OCI-LY7 (cell line): ENCODE data around the gene PABPN1L. TPM values are rescaled to one million over a fixed set of nuclear protein-coding genes. Genes with fewer than 3 reads are reported as not detected.

Source experiments
- BruUV-seq: library from RNA; stranded (reverse); fragments of 400-500 nt; replicated peaks from 2 replicates; lab custom pipeline; 2021; lab: Mats Ljungman, UMichigan
- CTCF ChIA-PET: fragments of 300-600 bp; sonication (Branson Sonifier 250); formaldehyde crosslinking; loops from one replicate; lab custom pipeline; 2022; ENCODE audit warnings: antibody characterized with exemption; ENCODE audit not compliant: unreplicated experiment; lab: Charles Lee
- POLR2A ChIA-PET: fragments of 300-600 bp; sonication (Branson Sonifier 250); formaldehyde crosslinking; loops from one replicate; lab custom pipeline; 2022; ENCODE audit warnings: antibody characterized with exemption; lab: Charles Lee
- DNase-seq: peaks from one replicate; pipeline ENCODE4 v3.0.0-alpha.2; 2015; ENCODE audit warnings: low spot score
- H2AFZ ChIP-seq: fragments of 200-600 bp; sonication (generic), shearing (Covaris generic); 2 replicates; pipeline ENCODE4 v1.6.1; 2014; ENCODE audit warnings: mild to moderate bottlenecking, antibody characterized with exemption, low read length, moderate library complexity
- H3K27ac ChIP-seq: fragments of 200-600 bp; sonication (generic); 2 replicates; pipeline ENCODE4 v1.5.1; 2014; ENCODE audit warnings: mixed run types, low read depth, mild to moderate bottlenecking, moderate library complexity, low read length, inconsistent platforms; ENCODE audit not compliant: poor library complexity, severe bottlenecking
- H3K36me3 ChIP-seq: fragments of 200-600 bp; sonication (generic); 2 replicates; pipeline ENCODE4 v1.6.1; 2014; ENCODE audit warnings: mild to moderate bottlenecking, antibody characterized with exemption, low read length, moderate library complexity, mixed read lengths; ENCODE audit not compliant: insufficient read depth
- H3K4me1 ChIP-seq: fragments of 200-600 bp; sonication (generic); 2 replicates; pipeline ENCODE4 v1.5.1; 2014; ENCODE audit warnings: mild to moderate bottlenecking, low read length; ENCODE audit not compliant: insufficient read depth, poor library complexity, severe bottlenecking
- H3K4me2 ChIP-seq: fragments of 200-600 bp; sonication (generic); 2 replicates; pipeline ENCODE4 v1.6.1; 2014; ENCODE audit warnings: mild to moderate bottlenecking, low read length
- H3K4me3 ChIP-seq: fragments of 200-600 bp; sonication (generic); 2 replicates; pipeline ENCODE4 v1.5.1; 2014; ENCODE audit warnings: mild to moderate bottlenecking, low read depth, low read length; ENCODE audit not compliant: poor library complexity, severe bottlenecking
- H3K79me2 ChIP-seq: fragments of 200-600 bp; sonication (generic); 2 replicates; pipeline ENCODE4 v1.6.1; 2016; ENCODE audit warnings: low read depth, mild to moderate bottlenecking, low read length, moderate library complexity, mixed read lengths; ENCODE audit not compliant: insufficient read depth
- H3K9me2 ChIP-seq: fragments of 200-600 bp; sonication (generic); 2 replicates; pipeline ENCODE4 v1.6.1; 2016; ENCODE audit warnings: mild to moderate bottlenecking, low read length, mixed read lengths; ENCODE audit not compliant: insufficient read depth
- H3K9me3 ChIP-seq: fragments of 200-600 bp; sonication (generic); 2 replicates; pipeline ENCODE4 v1.6.1; 2014; ENCODE audit warnings: mild to moderate bottlenecking, mixed run types, low read length, mixed read lengths
- H4K20me1 ChIP-seq: fragments of 200-600 bp; sonication (generic); 2 replicates; pipeline ENCODE4 v1.6.1; 2014; ENCODE audit warnings: mild to moderate bottlenecking, antibody characterized with exemption, low read length, moderate library complexity, mixed read lengths; ENCODE audit not compliant: insufficient read depth
- CTCF ChIP-seq: fragments of 200-600 bp; sonication (generic); conservative IDR thresholded peaks from 2 replicates; pipeline ENCODE4 v1.5.1; 2014; ENCODE audit warnings: mild to moderate bottlenecking, antibody characterized with exemption, low read length, moderate library complexity, mixed read lengths
- EZH2phosphoT487 ChIP-seq: fragments of 200-600 bp; sonication (generic); IDR thresholded peaks from 2 replicates; pipeline ENCODE4 v1.6.1; 2018; ENCODE audit warnings: low read depth, borderline replicate concordance, mild to moderate bottlenecking, mixed run types, antibody characterized with exemption, low read length, moderate library complexity, mixed read lengths
- intact Hi-C: fragments of 100-400 bp; cut with micrococcal nuclease; formaldehyde crosslinking; loops from one replicate; pipeline ENCODE4 v1.10.0; 2022; ENCODE audit not compliant: unreplicated experiment
- total RNA-seq, 2 experiments: library from RNA; depleted of rRNA in 1 of 2; stranded (reverse); fragments of >200 nt in 1 of 2; shearing (Covaris generic) in 1 of 2; gene quantifications; 2 replicates each; pipeline ENCODE4 v1.2.3, GENCODE V29; 2014 to 2022

PABPN1L gene
- total RNA-seq, 2 experiments from 2014 or later = 0.38 TPM; not detected in 1

- CTCF ChIA-PET = no interaction called here
- no peak for DNase-seq
- no peaks in the 10 kb centered on the region for H4K20me1 ChIP-seq
- H3K27ac ChIP-seq = no peak overlapping the region
- POLR2A ChIA-PET = interaction anchor here (0.7 kb wide), 1 partner anchor 130 kb away, joined by 3 read pairs; no protein-coding TSS in a partner anchor
- no peaks in the 10 kb centered on the region for H3K9me2 ChIP-seq
- peaks cover 4% of the 10 kb centered on the region for H3K4me1 ChIP-seq
- no peak overlapping the region for H3K4me2 ChIP-seq
- intact Hi-C loops = no loop called here
- no peak for TF ChIP-seq CTCF
- TF ChIP-seq EZH2phosphoT487 = no peak
- no peaks in the 10 kb centered on the region for H3K79me2 ChIP-seq
- BruUV-seq = no TSS peak
- H3K9me3 ChIP-seq = no peaks in the 10 kb centered on the region
- H2AFZ ChIP-seq = no peak overlapping the region
- H3K36me3 ChIP-seq = no peaks in the 10 kb centered on the region
- H3K4me3 ChIP-seq = no peak overlapping the region
These were observed 3.2 kb upstream of the PABPN1L start for GRCh38 chr16:88869673-88869980.

GRCh38 chr16:88868974-88869672 is 2.7 kb upstream of the PABPN1L start:
- Histone ChIP-seq H3K9me3 (no peaks in the 10 kb centered on the region), H4K20me1 (no peaks in the 10 kb centered on the region), H3K27ac (no peak overlapping the region), H3K4me1 (peaks cover 4% of the 10 kb centered on the region), H3K4me2 (no peak overlapping the region), H3K79me2 (no peaks in the 10 kb centered on the region), H2AFZ (no peak overlapping the region), H3K36me3 (no peaks in the 10 kb centered on the region), H3K4me3 (no peak overlapping the region), H3K9me2 (no peaks in the 10 kb centered on the region)
- no TSS peak for BruUV-seq
- ChIA-PET CTCF (no interaction called here), POLR2A (interaction anchor here (0.7 kb wide), 1 partner anchor 12 kb away, joined by 3 read pairs; the partner anchor contains the start of genes GALNS and TRAPPC2L)
- no peak for DNase-seq
- no peak for TF ChIP-seq CTCF
- TF ChIP-seq EZH2phosphoT487 = no peak
- intact Hi-C loops = no loop called here

GRCh38 chr16:88867581-88868246 is 1.3 kb upstream of the PABPN1L start:
- no peak overlapping the region for H3K4me2 ChIP-seq
- H3K4me3 ChIP-seq = no peak overlapping the region
- no TSS peak for BruUV-seq
- intact Hi-C loops = no loop called here
- no peak overlapping the region for H2AFZ ChIP-seq
- no peak for TF ChIP-seq EZH2phosphoT487
- no peak for TF ChIP-seq CTCF
- no peaks in the 10 kb centered on the region for H3K9me2 ChIP-seq
- H4K20me1 ChIP-seq = no peaks in the 10 kb centered on the region
- DNase-seq = peak; percentile 29
- H3K27ac ChIP-seq = no peak overlapping the region
- no peaks in the 10 kb centered on the region for H3K9me3 ChIP-seq
- peaks cover 4% of the 10 kb centered on the region for H3K4me1 ChIP-seq
- H3K79me2 ChIP-seq = no peaks in the 10 kb centered on the region
- no peaks in the 10 kb centered on the region for H3K36me3 ChIP-seq
- POLR2A ChIA-PET = no interaction called here
- CTCF ChIA-PET = no interaction called here
